K562 (cell line): ENCODE results near the gene EXOC4. TPM values are rescaled to one million over a fixed set of nuclear protein-coding genes. Genes with fewer than 3 reads are reported as not detected.

Experiments
- ATAC-seq: fragments of 200-7000 bp; cut with Tn5 transposase; 3 replicates; pipeline ENCODE4 v1.9.1; 2020; ENCODE audit warnings: moderate library complexity
- BruUV-seq: library from RNA; stranded (reverse); fragments of 400-500 nt; replicated peaks from 2 replicates; lab custom pipeline; 2021; lab: Mats Ljungman, UMichigan
- CTCF ChIA-PET: fragments of 300-600 bp; formaldehyde crosslinking; extraction: SDS; loops from one replicate; lab custom pipeline; 2021; ENCODE audit warnings: low intra/inter-chr PET ratio; lab: Yijun Ruan, JAX
- POLR2A ChIA-PET: fragments of 300-600, 350-650 bp; sonication (Branson Sonifier 250); formaldehyde crosslinking; extraction: SDS; loops from one replicate; lab custom pipeline; 2021; ENCODE audit warnings: antibody characterized with exemption, inconsistent platforms; lab: Yijun Ruan, JAX
- DNase-seq, 4 experiments: peaks; one replicate each; pipeline versions ENCODE4 v3.0.0 to v3.0.0-alpha.2; 2011 to 2018; ENCODE audit warnings: low spot score in 3 of 4, mixed read lengths in 3 of 4; ENCODE audit errors: extremely low read depth in 1 of 4
- FAIRE-seq: peaks from 2 replicates; lab custom pipeline; 2011; peaks lifted over from hg19 to GRCh38; lab: Jason Lieb, UNC
- H2AFZ ChIP-seq: 2 replicates; pipeline ENCODE4 v1.6.0; 2011; ENCODE audit warnings: low read depth, low read length, control low read depth, inconsistent platforms
- H3K27ac ChIP-seq: fragments of 200-600 bp; 3 replicates; pipeline ENCODE4 v1.8.0; 2011; ENCODE audit warnings: low read depth, mild to moderate bottlenecking, control low read depth, inconsistent platforms, low read length, moderate library complexity, mixed read lengths; ENCODE audit errors: extremely low read depth
- H3K27me3 ChIP-seq, 2 experiments: fragments of 300-600 bp in 1 of 2; 2 replicates in 1 of 2; 3 replicates in 1 of 2; pipeline versions ENCODE4 v1.6.0 to v1.8.0; 2011; ENCODE audit warnings: inconsistent platforms in 2 of 2, low read length in 2 of 2, mild to moderate bottlenecking in 1 of 2, mixed read lengths in 1 of 2, moderate library complexity in 1 of 2; ENCODE audit not compliant: control insufficient read depth in 2 of 2, insufficient read depth in 2 of 2
- H3K36me3 ChIP-seq: fragments of 300-600 bp; 3 replicates; pipeline ENCODE4 v1.8.0; 2011; ENCODE audit warnings: mild to moderate bottlenecking, low read length, inconsistent platforms; ENCODE audit not compliant: control insufficient read depth, insufficient read depth
- H3K4me1 ChIP-seq, 2 experiments: fragments of 200-600 bp in 1 of 2; replicated peaks in 1 of 2; 2 replicates in 1 of 2; 3 replicates in 1 of 2; pipeline versions ENCODE4 v1.5.1 to v1.8.0; 2011; ENCODE audit warnings: inconsistent platforms in 2 of 2, low read length in 2 of 2, mild to moderate bottlenecking in 1 of 2, mixed read lengths in 1 of 2, moderate library complexity in 1 of 2; ENCODE audit not compliant: control insufficient read depth in 2 of 2, insufficient read depth in 2 of 2
- H3K4me2 ChIP-seq: 2 replicates; pipeline ENCODE4 v1.6.1; 2011; ENCODE audit warnings: low read length, control low read depth, inconsistent platforms, mixed read lengths; ENCODE audit not compliant: insufficient read depth
- H3K4me3 ChIP-seq: fragments of 200-600 bp; sonication (generic), shearing (Covaris generic); 2 replicates; pipeline ENCODE4 v1.5.1; 2016; ENCODE audit warnings: control low read depth, inconsistent platforms
- H3K79me2 ChIP-seq: fragments of 200-600 bp; 3 replicates; pipeline ENCODE4 v1.8.0; 2011; ENCODE audit warnings: low read length, inconsistent platforms; ENCODE audit not compliant: control insufficient read depth, insufficient read depth
- H3K9ac ChIP-seq, 2 experiments: 2 replicates each; pipeline versions ENCODE4 v1.6.0 to v1.6.1; 2011; ENCODE audit warnings: low read depth in 2 of 2, low read length in 2 of 2, control low read depth in 1 of 2, inconsistent platforms in 1 of 2, mild to moderate bottlenecking in 1 of 2, mixed read lengths in 1 of 2; ENCODE audit not compliant: insufficient read depth in 1 of 2
- H3K9me1 ChIP-seq: one replicate; pipeline ENCODE4 v1.6.0; 2011; ENCODE audit warnings: inconsistent platforms, mild to moderate bottlenecking, low read length, moderate library complexity; ENCODE audit not compliant: control insufficient read depth, insufficient read depth
- H3K9me3 ChIP-seq: replicated peaks from 2 replicates; pipeline ENCODE4 v1.5.1; 2011; ENCODE audit warnings: low read depth, low read length, inconsistent platforms; ENCODE audit not compliant: control insufficient read depth, insufficient read depth
- H4K20me1 ChIP-seq: replicated peaks from 2 replicates; pipeline ENCODE4 v1.6.1; 2011; ENCODE audit warnings: low read length, inconsistent platforms, mixed read lengths; ENCODE audit not compliant: control insufficient read depth, insufficient read depth
- ATF7 ChIP-seq: fragments of 450-650 bp; IDR thresholded peaks from 2 replicates; pipeline ENCODE4 v1.7.1; 2014; ENCODE audit warnings: mild to moderate bottlenecking, moderate library complexity
- IFI16 ChIP-seq: fragments of 250-450 bp; sonication (Bioruptor Pico); IDR thresholded peaks from 2 replicates; pipeline ENCODE4 v2.1.2; 2022; ENCODE audit warnings: mild to moderate bottlenecking, inconsistent platforms
- KDM4B ChIP-seq, 2 experiments: fragments of 450-650 bp in 1 of 2; sonication (generic) in 1 of 2; IDR thresholded peaks; 2 replicates each; pipeline ENCODE4 v1.6.1; 2016 to 2017; ENCODE audit warnings: borderline replicate concordance in 2 of 2, antibody characterized with exemption in 1 of 2, low read depth in 1 of 2, mild to moderate bottlenecking in 1 of 2
- NFATC3 ChIP-seq: fragments of 450-650 bp; IDR thresholded peaks from 2 replicates; pipeline ENCODE4 v1.6.1; 2017; ENCODE audit warnings: mild to moderate bottlenecking
- WGBS: fragments of 100-300 bp; shearing (Covaris generic); methylation state at CpG from one replicate; pipeline ENCODE4 v1.1.6; 2016; ENCODE audit warnings: low coverage, mixed read lengths; ENCODE audit not compliant: insufficient coverage; ENCODE audit errors: missing lambda C conversion rate; 5-methylcytosine and 5-hydroxymethylcytosine counted together
- in situ Hi-C: fragments of 300-500 bp; cut with MboI; formaldehyde crosslinking; loops from 4 replicates; pipeline ENCODE4 v1.15.0; 2018; ENCODE audit warnings: inconsistent platforms, mixed read lengths
- intact Hi-C: fragments of 100-400 bp; cut with micrococcal nuclease; formaldehyde crosslinking; loops from 2 replicates; pipeline ENCODE4 v1.14.2; 2022
- polyA plus RNA-seq, 8 experiments: library from polyadenylated mRNA; depleted of rRNA in 4 of 8; stranded (reverse) in 5 of 8; unstranded in 3 of 8; fragments of >200 nt; fragmentation: Nextera tagmentation in 2 of 8; fragmentation: Illumina TruSeq in 1 of 8; extraction: Ambion mirVana in 2 of 8; extraction: Trizol in 1 of 8; gene quantifications; 2 replicates each; pipeline versions ENCODE4 v1.2.1 to v1.2.3, GENCODE V29; 2011 to 2014; ENCODE audit warnings: inconsistent platforms in 1 of 8, missing spikeins in 1 of 8
- total RNA-seq, 7 experiments: library from RNA; depleted of rRNA in 6 of 7; stranded (reverse); fragments of >200 nt in 6 of 7; fragmentation: Illumina TruSeq in 2 of 7; extraction: Trizol in 2 of 7; gene quantifications; 2 replicates each; pipeline versions ENCODE4 v1.2.1 to v1.2.3, GENCODE V29; 2011 to 2021; ENCODE audit warnings: low replicate concordance in 1 of 7
- TF ChIP-seq, protein P1 (sequence below): fragments of 450-650 bp; IDR thresholded peaks from 2 replicates; pipeline ENCODE4 v1.6.1; 2017; ENCODE audit warnings: antibody characterized with exemption
- TF ChIP-seq, protein P2 (sequence below): fragments of 250-450 bp; sonication (Bioruptor Pico); IDR thresholded peaks from 2 replicates; pipeline ENCODE4 v1.5.0; 2021
- TF ChIP-seq, protein P3 (sequence below): fragments of 250-450 bp; sonication (Bioruptor Pico); IDR thresholded peaks from 2 replicates; pipeline ENCODE4 v1.5.1; 2021; ENCODE audit warnings: mild to moderate bottlenecking
- TF ChIP-seq, protein P4 (sequence below): fragments of 450-650 bp; IDR thresholded peaks from 2 replicates; pipeline ENCODE4 v1.6.1; 2016; ENCODE audit warnings: mild to moderate bottlenecking

The EXOC4 gene
- total and polyA plus RNA-seq, 9 of the 15 experiments (the other 6 are each of a cell fraction or from before 2014, with no cell fraction given): 18.5 to 73.1 (median 46.6) TPM

DNA sequence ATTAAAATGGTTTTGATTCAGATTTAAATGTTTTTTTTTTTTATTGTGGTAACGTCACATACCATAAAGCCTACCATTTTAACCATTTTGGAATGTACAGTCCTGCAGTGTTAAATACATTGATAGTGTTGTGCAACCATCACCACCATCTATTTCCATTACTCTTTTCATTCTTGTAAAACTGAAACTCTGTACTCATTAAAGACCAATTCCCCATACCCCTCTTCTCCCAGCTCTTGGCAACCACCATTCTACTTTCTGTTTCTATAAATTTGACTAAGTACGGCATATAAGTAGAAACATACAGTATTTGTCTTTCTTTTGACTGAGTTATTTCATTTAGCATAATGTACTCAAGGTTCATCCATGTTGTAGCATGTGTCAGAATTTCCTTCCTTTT, 96.2 kb downstream of the EXOC4 start:
- 0 out of 3 replicates have a peak, but pooled peaks cover 4% of the 10 kb centered on the region for H3K79me2 ChIP-seq
- H3K9me3 ChIP-seq: 0 out of 2 replicates have a peak, but pooled peaks cover 2% of the 10 kb centered on the region
- FAIRE-seq (no peak), ATAC-seq (no peak), DNase-seq (no peak)
- peaks cover 0 to 1% of the 10 kb centered on the region in 2 experiments; a peak in 1 of 5 replicates for H3K4me1 ChIP-seq
- TF ChIP-seq IFI16 (CRISPR knock-in tag) (no peak), KDM4B (IDR thresholded peaks at IDR 0.05; ENCODE audit: borderline replicate concordance in 2 of 2, low read depth in 1 of 2) (no peak), ATF7 (no peak), NFATC3 (no peak)
- TF ChIP-seq, protein P1, sequence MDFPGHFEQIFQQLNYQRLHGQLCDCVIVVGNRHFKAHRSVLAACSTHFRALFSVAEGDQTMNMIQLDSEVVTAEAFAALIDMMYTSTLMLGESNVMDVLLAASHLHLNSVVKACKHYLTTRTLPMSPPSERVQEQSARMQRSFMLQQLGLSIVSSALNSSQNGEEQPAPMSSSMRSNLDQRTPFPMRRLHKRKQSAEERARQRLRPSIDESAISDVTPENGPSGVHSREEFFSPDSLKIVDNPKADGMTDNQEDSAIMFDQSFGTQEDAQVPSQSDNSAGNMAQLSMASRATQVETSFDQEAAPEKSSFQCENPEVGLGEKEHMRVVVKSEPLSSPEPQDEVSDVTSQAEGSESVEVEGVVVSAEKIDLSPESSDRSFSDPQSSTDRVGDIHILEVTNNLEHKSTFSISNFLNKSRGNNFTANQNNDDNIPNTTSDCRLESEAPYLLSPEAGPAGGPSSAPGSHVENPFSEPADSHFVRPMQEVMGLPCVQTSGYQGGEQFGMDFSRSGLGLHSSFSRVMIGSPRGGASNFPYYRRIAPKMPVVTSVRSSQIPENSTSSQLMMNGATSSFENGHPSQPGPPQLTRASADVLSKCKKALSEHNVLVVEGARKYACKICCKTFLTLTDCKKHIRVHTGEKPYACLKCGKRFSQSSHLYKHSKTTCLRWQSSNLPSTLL: no peak
- TF ChIP-seq, protein P2, sequence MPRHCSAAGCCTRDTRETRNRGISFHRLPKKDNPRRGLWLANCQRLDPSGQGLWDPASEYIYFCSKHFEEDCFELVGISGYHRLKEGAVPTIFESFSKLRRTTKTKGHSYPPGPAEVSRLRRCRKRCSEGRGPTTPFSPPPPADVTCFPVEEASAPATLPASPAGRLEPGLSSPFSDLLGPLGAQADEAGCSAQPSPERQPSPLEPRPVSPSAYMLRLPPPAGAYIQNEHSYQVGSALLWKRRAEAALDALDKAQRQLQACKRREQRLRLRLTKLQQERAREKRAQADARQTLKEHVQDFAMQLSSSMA (CRISPR knock-in tag): no peak
- TF ChIP-seq, protein P3, sequence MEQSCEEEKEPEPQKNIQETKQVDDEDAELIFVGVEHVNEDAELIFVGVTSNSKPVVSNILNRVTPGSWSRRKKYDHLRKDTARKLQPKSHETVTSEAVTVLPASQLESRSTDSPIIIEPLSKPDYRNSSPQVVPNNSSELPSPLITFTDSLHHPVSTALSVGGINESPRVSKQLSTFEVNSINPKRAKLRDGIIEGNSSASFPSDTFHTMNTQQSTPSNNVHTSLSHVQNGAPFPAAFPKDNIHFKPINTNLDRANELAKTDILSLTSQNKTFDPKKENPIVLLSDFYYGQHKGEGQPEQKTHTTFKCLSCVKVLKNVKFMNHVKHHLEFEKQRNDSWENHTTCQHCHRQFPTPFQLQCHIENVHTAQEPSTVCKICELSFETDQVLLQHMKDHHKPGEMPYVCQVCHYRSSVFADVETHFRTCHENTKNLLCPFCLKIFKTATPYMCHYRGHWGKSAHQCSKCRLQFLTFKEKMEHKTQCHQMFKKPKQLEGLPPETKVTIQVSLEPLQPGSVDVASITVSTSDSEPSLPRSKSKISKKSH (CRISPR knock-in tag): no peak
- TF ChIP-seq, protein P4, sequence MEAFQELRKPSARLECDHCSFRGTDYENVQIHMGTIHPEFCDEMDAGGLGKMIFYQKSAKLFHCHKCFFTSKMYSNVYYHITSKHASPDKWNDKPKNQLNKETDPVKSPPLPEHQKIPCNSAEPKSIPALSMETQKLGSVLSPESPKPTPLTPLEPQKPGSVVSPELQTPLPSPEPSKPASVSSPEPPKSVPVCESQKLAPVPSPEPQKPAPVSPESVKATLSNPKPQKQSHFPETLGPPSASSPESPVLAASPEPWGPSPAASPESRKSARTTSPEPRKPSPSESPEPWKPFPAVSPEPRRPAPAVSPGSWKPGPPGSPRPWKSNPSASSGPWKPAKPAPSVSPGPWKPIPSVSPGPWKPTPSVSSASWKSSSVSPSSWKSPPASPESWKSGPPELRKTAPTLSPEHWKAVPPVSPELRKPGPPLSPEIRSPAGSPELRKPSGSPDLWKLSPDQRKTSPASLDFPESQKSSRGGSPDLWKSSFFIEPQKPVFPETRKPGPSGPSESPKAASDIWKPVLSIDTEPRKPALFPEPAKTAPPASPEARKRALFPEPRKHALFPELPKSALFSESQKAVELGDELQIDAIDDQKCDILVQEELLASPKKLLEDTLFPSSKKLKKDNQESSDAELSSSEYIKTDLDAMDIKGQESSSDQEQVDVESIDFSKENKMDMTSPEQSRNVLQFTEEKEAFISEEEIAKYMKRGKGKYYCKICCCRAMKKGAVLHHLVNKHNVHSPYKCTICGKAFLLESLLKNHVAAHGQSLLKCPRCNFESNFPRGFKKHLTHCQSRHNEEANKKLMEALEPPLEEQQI: no peak
- H3K27ac ChIP-seq: no peak overlapping the region
- H3K9me1 ChIP-seq: no peaks in the 10 kb centered on the region
- intact Hi-C loops: no loop called here
- in situ Hi-C loops: no loop called here
- no peaks in the 10 kb centered on the region for H3K27me3 ChIP-seq
- H3K4me3 ChIP-seq: no peak overlapping the region
- ChIA-PET POLR2A (interaction anchor here (0.7 to 1.1 kb wide), 2 partner anchors 21 to 75 kb away, joined by 4 to 5 read pairs; no protein-coding TSS in a partner anchor), CTCF (no interaction called here)
- no peak overlapping the region for H3K9ac ChIP-seq
- BruUV-seq: no TSS peak
- no peak overlapping the region for H2AFZ ChIP-seq
- 84% methylated on average over 2 of the region's 2 CpGs for WGBS
- no peak overlapping the region for H3K4me2 ChIP-seq
- H4K20me1 ChIP-seq: no peaks in the 10 kb centered on the region
- no peaks in the 10 kb centered on the region for H3K36me3 ChIP-seq
